Urinary bladder (tissue), 4 donors: ENCODE data around the gene RPRD2. TPM values are rescaled to one million over a fixed set of nuclear protein-coding genes. Genes with fewer than 3 reads are reported as not detected.
A peak's percentile ranks its signal among the peaks of the same experiment; 100 is the strongest.
"Not testable (repeated sequence)": the region's sequence is repeated elsewhere in the genome, so short reads cannot be mapped to it uniquely, and the experiment has no call there.

Experiments
- DNase-seq: peaks from one replicate; pipeline ENCODE4 v3.0.0-alpha.2; 2015; ENCODE audit errors: extremely low spot score
- H3K27ac ChIP-seq: one replicate; pipeline ENCODE4 v1.5.1; 2013; ENCODE audit warnings: low read depth, mild to moderate bottlenecking, moderate library complexity
- H3K36me3 ChIP-seq: one replicate; pipeline ENCODE4 v1.6.1; 2013; ENCODE audit warnings: mild to moderate bottlenecking, moderate library complexity; ENCODE audit not compliant: insufficient read depth
- H3K4me1 ChIP-seq: one replicate; pipeline ENCODE4 v1.6.1; 2013; ENCODE audit warnings: mild to moderate bottlenecking, moderate library complexity; ENCODE audit not compliant: insufficient read depth
- H3K4me3 ChIP-seq: one replicate; pipeline ENCODE4 v1.5.1; 2013; ENCODE audit warnings: low read depth, low read length
- WGBS: extraction: QIAGEN DNeasy Blood & Tissue Kit; methylation state at CpG from one replicate; pipeline ENCODE4 v1.1.7; 2013; 5-methylcytosine and 5-hydroxymethylcytosine counted together
- polyA plus RNA-seq: library from polyadenylated mRNA; stranded (reverse); fragments of 200-250 nt; gene quantifications from one replicate; pipeline ENCODE4 v1.2.3, GENCODE V29; 2013
- total RNA-seq: library from RNA; depleted of rRNA; stranded (reverse); fragments of >200 nt; gene quantifications from one replicate; pipeline ENCODE4 v1.2.3, GENCODE V29; 2014
- donor health status: healthy with polysubstance abuse.
- donor health status: healthy.

The RPRD2 gene
- 23.4 TPM for total RNA-seq
- polyA plus RNA-seq: 19.3 TPM

DNA sequence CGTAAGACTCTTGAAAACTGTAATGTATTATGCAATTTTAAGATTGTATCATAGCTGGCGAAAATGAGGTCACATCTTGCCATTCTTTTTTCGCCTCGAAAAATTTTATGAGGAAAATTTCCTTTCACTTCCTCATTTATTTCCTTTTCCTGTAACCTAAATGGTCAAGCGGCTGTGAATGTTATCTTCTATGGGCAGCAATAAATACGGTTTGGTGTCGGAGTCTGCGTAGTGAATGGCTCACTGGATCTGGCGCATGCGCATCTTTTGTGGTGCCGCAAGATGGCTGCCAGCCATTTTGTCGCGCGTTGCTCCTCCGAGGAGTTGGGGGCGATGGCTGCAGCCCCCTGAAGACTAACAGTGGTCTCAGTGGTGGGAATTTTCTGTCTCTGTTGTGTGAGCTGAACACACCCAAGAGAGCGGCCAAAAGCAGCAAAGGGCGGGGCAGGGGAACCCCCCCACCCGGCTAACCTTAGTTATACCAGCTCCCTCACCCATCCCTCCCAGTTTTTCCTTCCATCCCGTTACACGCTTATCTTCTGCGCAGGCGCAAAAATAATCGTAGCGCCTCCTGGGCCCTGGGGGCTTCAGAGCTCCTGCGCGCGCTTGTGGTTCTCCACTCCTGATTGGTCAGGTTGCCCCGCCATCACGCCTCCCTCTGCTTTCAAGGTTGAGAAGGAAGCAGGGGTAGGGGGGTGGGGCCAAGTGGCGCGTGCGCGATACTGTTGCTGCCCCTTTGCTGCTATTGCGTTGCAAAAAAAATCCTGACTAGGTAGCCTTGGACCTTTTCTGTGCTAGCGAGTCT lies at the start of gene RPRD2:
Gene RPRD2, plus strand, starts transcription at position 722 of the 805 bp plus-strand sequence. CDS start 568 bp downstream, outside the sequence.
- peak; percentile 100 for DNase-seq
- Histone ChIP-seq H3K27ac (peak within 1 kb of the TSS; percentile 99), H3K4me3 (peak within 1 kb of the TSS; percentile 93), H3K36me3 (no peaks in the 10 kb centered on the region), H3K4me1 (no peaks in the 10 kb centered on the region)
- WGBS: under 1% methylated on average over 36 of the region's 36 CpGs

DNA sequence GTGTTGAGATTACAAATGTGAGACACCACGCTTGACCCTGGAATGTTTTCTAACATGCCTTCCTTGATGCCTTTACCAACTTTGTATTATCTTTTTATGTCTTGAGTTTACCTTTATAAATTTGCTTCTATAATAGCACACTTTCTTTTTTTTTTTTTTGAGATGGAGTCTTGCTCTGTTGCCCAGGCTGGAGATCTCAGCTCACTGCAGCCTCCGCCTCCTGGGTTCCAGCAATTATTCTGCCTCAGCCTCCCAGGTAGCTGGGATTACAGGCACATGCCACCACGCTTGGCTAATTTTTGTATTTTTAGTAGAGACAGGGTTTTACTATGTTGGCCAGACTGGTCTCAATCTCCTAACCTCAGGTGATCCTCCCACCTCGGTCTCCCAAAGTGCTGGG lies 49.3 kb upstream of the RPRD2 start:
- H3K27ac ChIP-seq, DNase-seq, H3K36me3 ChIP-seq, H3K4me1 ChIP-seq, H3K4me3 ChIP-seq: not testable (repeated sequence)
- WGBS: 91% methylated on average over 4 of the region's 4 CpGs

DNA sequence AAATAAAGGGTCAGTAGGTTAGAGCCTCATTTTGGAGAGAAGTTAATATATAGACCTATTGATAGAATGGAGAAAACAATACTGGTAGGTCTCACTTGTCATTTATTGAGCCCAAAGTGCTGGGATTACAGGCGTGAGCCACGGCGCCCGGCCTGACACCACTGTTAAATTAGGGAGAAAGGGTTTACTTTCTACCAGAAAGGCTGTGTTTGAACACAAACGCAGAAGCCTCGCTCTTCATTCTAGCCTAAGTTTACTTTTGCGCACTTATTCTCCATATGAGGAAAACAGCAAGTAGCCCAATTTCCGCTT lies 43.3 kb upstream of the RPRD2 start:
- 85% methylated on average over 8 of the region's 8 CpGs for WGBS
- peak overlapping the region; percentile 86 for H3K4me3 ChIP-seq
- peaks cover 1% of the 10 kb centered on the region for H3K4me1 ChIP-seq
- H3K36me3 ChIP-seq: no peaks in the 10 kb centered on the region
- no peak overlapping the region for H3K27ac ChIP-seq
- no peak for DNase-seq

DNA sequence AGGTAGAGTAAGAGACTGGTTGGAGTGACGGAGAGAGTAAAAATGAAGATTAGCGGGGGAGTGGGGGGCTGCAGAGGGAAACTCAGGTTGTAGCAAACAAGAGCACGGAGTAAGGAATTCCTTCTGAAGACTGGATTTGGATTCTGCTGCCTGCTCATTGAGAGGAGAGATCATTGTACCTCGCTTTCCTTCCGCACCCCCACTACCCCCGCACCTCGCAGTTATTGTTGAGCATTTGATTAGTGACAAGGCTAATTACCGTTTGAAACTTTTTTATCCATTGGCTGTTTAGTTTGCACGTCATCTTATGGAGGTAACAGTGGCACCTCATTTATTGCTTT lies 42.2 kb upstream of the RPRD2 start:
- peaks cover 1% of the 10 kb centered on the region for H3K4me1 ChIP-seq
- H3K27ac ChIP-seq: peak overlapping the region; percentile 82
- H3K4me3 ChIP-seq: peak overlapping the region; percentile 86
- DNase-seq: no peak
- WGBS: under 1% methylated on average over 9 of the region's 9 CpGs
- H3K36me3 ChIP-seq: no peaks in the 10 kb centered on the region

DNA sequence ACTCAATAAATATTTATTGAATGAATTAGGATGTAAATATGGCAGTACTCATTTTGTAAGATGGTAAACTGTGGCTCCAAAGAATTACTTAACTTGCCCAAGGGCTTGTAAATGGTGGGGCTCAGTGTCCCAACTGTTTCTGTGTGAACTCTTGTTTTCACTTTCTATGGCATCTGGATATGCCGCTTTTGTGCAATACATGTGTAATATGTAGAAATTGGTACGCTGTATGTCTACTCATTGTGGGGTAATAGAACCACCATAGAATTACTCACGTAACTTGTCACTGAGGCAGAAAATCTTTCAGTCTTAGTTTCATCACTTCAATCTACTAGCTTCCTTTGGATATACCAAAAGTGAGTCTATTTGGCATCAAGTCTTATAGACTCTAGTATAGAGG lies 41.6 kb upstream of the RPRD2 start:
- Histone ChIP-seq H3K4me3 (peak overlapping the region; percentile 86), H3K4me1 (peaks cover 1% of the 10 kb centered on the region), H3K27ac (no peak overlapping the region), H3K36me3 (no peaks in the 10 kb centered on the region)
- DNase-seq: no peak
- 85% methylated on average over 3 of the region's 3 CpGs for WGBS

DNA sequence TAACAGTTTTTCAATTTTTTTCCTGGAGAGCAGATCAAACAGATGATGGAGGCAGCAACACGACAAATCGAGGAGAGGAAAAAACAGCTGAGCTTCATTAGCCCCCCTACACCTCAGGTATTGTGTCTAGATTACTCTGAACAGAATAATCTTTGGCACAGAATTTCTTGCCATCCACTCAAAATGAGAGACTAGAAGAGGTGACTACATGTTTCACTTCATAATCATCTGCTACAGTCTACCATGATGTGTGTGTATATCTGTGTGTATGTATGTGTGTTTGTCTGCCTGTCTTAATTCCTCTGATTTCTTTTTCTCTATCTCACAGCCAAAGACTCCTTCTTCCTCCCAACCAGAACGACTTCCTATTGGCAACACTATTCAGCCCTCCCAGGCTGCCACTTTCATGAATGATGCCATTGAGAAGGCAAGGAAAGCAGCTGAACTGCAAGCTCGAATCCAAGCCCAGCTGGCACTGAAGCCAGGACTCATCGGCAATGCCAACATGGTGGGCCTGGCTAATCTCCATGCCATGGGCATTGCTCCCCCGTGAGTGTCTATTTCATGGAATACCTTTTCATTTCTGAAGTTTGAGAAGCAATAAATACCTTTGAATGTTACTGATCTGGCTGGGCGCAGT lies 31.2 kb upstream of the RPRD2 start:
- no peaks in the 10 kb centered on the region for H3K4me1 ChIP-seq
- no peak overlapping the region for H3K4me3 ChIP-seq
- no peak overlapping the region for H3K27ac ChIP-seq
- 90% methylated on average over 7 of the region's 7 CpGs for WGBS
- peaks cover 8% of the 10 kb centered on the region for H3K36me3 ChIP-seq
- no peak for DNase-seq

DNA sequence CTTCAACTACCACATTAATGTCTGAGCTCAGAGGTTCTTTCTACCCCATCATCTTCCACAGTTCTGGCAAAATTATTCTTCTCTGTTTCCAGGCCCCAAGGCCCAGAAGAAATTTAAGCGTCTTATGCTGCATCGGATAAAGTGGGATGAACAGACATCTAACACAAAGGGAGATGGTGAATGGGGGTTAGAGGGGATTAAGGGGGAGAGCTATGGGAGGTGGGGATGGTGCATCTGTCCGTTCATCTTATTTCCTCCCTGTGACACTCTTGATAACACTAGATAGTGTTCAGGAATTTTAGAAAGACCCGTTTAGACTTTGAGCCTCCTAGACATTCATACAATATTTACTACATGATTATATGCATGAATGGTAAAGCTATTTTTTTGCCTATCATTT lies 17.6 kb upstream of the RPRD2 start:
- Histone ChIP-seq H3K36me3 (peaks cover 17% of the 10 kb centered on the region), H3K27ac (no peak overlapping the region), H3K4me1 (no peaks in the 10 kb centered on the region), H3K4me3 (no peak overlapping the region)
- DNase-seq: no peak
- 89% methylated on average over 4 of the region's 4 CpGs for WGBS

DNA sequence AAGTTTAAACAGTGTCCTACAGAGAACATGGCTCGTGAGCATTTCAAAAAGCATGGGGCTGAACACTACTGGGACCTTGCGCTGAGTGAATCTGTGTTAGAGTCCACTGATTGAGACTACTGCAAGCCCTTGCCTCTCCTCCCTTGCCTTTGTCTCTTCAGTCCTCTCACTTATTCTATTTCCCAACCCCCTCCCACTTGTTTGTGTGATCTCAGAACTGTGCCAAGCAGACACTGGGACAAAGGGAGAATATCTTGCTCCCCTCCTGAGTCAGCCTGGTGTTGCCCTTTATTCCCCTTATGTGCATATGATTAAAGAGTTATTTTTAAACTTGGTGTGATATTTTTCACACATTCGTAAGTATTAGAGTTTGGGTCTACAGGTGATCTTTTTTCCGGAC lies 11.1 kb upstream of the RPRD2 start:
- no peak overlapping the region for H3K27ac ChIP-seq
- no peaks in the 10 kb centered on the region for H3K4me1 ChIP-seq
- WGBS: 94% methylated on average over 4 of the region's 4 CpGs
- no peak overlapping the region for H3K4me3 ChIP-seq
- DNase-seq: no peak
- peaks cover 9% of the 10 kb centered on the region for H3K36me3 ChIP-seq

DNA sequence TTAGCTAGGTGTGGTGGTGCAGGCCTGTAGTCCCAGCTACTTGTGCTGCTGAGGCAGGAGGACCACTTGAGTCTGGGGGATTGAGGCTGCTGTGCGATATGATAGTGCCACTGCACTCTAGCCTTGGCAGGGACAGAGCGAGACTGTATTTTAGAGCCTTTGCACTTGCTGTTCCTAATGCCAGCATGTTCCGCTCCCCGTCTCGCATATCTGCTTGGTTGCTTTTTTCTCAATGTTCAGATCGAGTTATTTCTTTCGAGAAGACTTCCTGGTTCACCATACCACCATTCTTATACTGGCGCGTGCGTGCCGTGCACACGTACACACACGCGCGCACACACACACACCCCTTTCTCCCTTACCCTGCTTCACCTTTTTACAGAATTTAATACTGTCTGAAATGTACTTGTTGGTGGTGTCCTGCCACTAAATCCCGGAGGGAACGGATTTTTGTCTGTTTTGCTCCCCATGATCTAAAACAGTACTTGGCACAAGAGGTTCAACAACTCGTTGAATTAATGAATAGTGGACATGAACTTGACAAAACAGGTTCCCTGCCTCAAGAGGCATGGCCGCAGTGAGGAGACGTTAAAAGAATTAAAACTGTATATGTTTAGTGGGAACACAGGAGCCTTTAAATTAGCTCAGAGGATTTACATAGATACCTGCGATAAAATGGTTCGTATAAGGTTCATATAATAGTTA lies 1.1 kb upstream of the RPRD2 start:
- no peak for DNase-seq

DNA sequence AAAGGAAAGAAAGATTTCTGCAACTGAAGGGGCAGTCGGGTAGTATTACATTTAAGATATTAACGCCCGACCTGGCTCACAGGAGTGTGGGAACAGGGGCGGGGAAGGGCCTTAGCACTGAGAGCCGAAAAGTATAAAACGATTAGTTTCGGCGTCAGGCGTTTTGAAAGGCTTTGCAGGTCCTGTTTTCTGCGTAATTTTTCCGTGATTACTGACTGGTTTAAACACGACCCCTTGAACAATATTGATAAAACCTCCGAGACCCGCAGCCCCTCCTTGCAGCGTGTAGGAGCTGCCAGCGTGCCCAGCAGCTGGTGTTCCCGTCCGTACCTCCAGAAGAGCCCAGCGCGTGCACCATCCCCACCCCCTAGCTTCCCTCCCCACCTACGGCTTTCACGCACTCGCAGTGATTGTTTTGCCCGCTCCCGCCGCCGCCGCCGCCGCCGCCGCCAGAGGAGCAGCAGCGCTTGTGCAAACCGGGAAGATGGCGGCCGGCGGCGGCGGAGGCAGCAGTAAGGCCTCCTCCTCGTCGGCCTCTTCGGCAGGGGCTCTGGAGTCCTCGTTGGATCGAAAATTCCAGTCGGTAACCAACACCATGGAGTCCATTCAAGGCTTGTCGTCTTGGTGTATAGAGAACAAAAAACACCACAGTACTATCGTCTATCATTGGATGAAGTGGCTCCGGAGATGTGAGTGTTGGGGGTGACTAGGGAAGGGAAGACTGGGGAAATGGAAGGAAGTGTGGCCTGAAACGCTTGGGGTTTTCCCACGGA lies 470 bp downstream of the RPRD2 start:
- Histone ChIP-seq H3K4me1 (no peaks in the 10 kb centered on the region), H3K4me3 (peak overlapping the region; percentile 93), H3K27ac (peak overlapping the region; percentile 94), H3K36me3 (no peaks in the 10 kb centered on the region)
- DNase-seq: no peak
- WGBS: under 1% methylated on average over 50 of the region's 50 CpGs

More for the DNA sequence above, 1.1 kb upstream of the RPRD2 start:
- H3K36me3 ChIP-seq: no peaks in the 10 kb centered on the region
- H3K4me3 ChIP-seq: peak overlapping the region; percentile 51
- H3K4me1 ChIP-seq: no peaks in the 10 kb centered on the region
- WGBS: 50% methylated on average over 22 of the region's 22 CpGs
- peak overlapping the region; percentile 39 for H3K27ac ChIP-seq

DNA sequence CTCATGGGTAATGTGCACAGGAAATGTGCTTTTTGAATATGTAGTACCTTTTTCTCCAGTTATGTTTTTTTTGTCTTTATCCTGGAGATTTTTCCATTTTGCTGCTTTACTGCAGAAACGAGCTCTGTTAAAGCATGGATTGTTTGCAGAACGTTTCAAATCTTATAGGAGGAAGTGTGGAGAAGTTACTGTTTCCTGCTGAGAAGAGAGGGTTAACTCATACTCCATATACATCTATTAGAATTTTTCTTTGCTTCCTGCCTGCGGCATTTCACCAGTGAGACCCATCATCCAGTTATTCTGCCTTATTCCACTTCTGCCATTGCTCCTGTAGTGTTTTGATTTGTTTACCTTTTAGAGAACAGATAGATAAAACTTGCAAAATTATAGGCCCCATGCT lies 2.0 kb downstream of the RPRD2 start:
- Histone ChIP-seq H3K36me3 (no peaks in the 10 kb centered on the region), H3K4me3 (peak overlapping the region; percentile 93), H3K4me1 (no peaks in the 10 kb centered on the region), H3K27ac (no peak overlapping the region)
- DNase-seq: no peak
- WGBS: 1% methylated on average over 3 of the region's 3 CpGs

DNA sequence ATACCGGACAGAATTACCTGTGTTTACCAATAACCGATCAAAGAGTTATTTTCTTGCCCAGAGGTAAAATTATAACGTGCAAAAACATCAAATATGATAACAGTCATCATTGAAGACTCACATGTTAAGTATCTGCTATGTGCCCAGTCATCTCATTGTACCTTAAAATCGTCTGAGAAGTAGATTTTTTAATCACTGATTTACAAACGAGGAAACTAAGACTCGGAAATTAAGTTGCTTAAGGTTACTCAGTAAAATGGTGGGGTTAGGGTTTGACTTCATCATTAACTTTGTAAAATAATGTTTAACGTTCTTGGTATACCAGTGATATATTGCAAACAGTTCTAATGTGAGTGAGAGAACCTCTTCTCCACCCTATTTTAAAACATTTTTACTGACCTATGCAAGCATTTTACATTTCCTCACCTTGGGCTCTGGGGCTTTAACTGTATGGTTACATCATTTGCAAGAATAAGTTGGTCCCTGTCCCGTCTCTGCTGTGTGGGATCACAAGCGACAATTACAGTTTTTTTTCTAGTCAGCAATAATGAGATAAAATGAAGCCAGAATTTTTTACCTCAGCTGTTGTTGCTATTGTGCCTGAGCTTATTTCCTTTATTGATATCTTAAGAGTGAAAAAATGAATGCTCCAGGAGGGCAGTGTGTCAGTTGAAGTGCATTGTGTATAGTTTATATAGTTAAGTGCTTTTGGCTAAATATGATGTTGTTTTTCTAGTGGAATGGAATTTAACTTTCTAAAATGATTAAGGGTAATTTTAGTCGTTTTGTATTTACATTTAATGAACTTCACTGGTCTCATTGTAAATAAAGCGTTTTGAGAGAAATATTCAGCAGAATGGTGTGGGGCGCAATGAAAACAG lies 2.7 kb downstream of the RPRD2 start:
- Histone ChIP-seq H3K36me3 (no peaks in the 10 kb centered on the region), H3K27ac (no peak overlapping the region), H3K4me1 (no peaks in the 10 kb centered on the region), H3K4me3 (peak overlapping the region; percentile 93)
- WGBS: 11% methylated on average over 12 of the region's 12 CpGs
- no peak for DNase-seq

DNA sequence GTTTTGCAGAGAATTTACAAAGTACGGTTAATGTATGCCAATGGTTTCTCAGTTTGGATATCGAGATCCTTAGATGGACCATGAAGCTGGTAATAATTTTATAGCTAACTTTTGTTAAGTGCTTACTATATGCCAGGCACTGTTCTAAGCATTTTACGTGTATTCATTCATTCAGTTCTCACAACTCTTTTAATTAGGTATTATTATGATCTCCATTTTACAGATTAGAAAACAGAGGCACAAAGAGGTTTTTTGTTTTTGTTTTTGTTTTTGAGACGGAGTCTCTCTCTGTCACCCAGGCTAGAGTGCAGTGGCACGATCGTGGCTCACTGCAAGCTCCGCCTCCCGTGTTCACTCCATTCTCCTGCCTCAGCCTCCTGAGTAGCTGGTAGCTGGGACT lies 7.2 kb downstream of the RPRD2 start:
- H3K36me3 ChIP-seq: no peaks in the 10 kb centered on the region
- no peak overlapping the region for H3K27ac ChIP-seq
- H3K4me1 ChIP-seq: no peaks in the 10 kb centered on the region
- 93% methylated on average over 8 of the region's 8 CpGs for WGBS
- DNase-seq: no peak
- no peak overlapping the region for H3K4me3 ChIP-seq
